HCEC 1CT (cell line): ENCODE measurements around the gene GNG12.

Experiments
- DNase-seq: peaks from one replicate; pipeline ENCODE4 v3.0.0-alpha.2; 2017

The GNG12 gene

GRCh38 chr1:67777440-67777839 lies 55.8 kb downstream of the GNG12 start:
- DNase-seq, result no peak

- no peak for DNase-seq
Measured at GRCh38 chr1:67777016-67777415, 56.3 kb downstream of the GNG12 start.

- DNase-seq, result peak; percentile 47
Measured at GRCh38 chr1:67773462-67773861, 59.8 kb downstream of the GNG12 start.

- DNase-seq, result no peak
Measured at GRCh38 chr1:67771749-67772148, 61.5 kb downstream of the GNG12 start.

GRCh38 chr1:67771152-67771551 lies 62.1 kb downstream of the GNG12 start:
- DNase-seq, result peak; percentile 73

- no peak for DNase-seq
Measured at GRCh38 chr1:67769633-67770256, 63.5 kb downstream of the GNG12 start.

- DNase-seq, result no peak
Measured at GRCh38 chr1:67768480-67768879, 64.8 kb downstream of the GNG12 start.

DNA sequence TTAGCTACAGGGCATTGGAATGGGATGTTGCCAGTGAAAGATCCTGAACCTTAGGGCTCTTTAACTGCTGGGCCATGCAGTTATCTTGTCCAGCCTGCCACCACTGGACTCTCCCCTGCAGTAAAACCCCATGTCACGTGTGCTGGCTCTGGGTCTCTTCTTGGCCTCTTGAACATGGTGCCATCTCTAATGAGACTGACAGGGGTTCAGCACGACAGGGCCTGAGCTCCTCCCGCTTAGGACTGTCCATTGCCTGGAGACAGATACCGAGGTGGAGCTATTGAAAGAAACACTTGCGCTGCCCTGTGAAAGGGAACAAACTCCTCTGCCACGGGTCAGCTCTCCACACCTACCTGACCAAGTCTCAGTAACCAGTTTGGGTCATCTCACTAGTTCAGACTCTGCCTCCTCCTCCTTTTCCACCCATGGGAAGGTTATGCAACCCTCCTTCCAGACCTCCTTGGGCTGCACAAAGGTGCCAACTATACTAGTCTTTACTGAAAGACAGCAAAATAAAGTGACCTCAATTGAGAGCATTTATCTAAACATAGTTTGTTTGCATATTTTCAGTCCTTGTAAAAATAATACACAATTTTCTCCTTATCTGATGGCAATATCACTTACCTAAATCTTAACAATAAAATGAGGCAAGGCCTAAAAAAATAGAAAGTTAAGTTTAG lies 66.0 kb downstream of the GNG12 start:
- no peak for DNase-seq

- peak; percentile 86 for DNase-seq
Measured at GRCh38 chr1:67766141-67766978, 66.9 kb downstream of the GNG12 start.

GRCh38 chr1:67764633-67765032 lies 68.6 kb downstream of the GNG12 start:
- no peak for DNase-seq

DNA sequence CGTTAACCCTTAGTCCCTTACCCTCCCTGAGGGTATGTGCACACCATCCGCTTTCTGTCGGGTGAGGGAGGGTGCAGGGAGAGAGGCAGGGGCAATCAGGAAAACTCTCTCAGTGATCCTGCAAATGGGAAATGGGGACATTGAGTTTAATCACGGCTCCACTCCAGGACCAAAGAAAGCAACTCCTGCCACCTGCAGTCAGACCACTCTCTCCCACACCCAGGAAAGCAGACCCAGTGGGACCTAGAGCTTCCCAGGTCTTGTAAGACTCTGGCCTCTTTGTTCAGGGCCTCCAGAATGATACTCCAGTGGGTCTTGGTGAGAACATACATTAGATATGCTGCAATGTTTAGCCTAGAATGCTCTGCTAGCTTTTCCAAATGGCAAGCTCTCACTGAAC lies 71.5 kb downstream of the GNG12 start:
- DNase-seq, result no peak

DNA sequence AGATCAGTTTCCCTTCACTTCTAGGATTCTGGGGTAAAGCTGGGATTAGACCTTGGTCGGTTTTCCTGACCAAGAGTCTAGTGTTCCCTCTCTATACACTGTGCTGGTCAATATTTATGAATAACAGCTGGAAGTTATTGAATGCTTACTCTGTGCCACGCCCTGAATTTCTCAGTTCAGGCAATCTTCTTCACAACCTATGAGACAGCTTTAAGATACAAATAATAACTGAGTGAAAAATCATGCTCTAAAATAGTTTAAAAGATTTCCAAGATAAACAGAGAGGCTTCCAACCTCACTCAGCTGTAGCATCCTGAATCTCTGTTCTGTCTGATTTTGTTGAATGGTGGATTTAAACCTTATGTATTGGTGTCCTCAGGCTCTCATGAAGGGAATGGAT lies 72.2 kb downstream of the GNG12 start:
- DNase-seq, result no peak

- DNase-seq, result peak; percentile 60
Measured at GRCh38 chr1:67760030-67760821, 73.0 kb downstream of the GNG12 start.

DNA sequence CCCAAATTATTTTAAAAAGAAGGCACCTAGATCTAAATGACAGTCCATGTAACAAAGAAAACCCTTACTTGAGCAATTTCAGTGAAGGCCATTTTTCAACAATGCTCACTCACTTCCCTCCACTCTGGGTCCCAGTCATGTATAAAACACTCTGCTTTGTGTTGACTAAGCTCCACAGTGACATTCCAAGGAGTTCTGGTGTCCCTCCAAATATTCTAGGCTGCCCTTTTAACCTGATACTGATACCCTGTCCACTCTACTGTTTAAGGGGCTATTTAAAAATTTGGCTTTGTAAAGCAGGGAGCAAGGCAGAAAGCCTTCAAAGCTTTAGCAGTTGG lies 73.6 kb downstream of the GNG12 start:
- peak; percentile 51 for DNase-seq

- no peak for DNase-seq
Measured at GRCh38 chr1:67759066-67759465, 74.2 kb downstream of the GNG12 start.

DNA sequence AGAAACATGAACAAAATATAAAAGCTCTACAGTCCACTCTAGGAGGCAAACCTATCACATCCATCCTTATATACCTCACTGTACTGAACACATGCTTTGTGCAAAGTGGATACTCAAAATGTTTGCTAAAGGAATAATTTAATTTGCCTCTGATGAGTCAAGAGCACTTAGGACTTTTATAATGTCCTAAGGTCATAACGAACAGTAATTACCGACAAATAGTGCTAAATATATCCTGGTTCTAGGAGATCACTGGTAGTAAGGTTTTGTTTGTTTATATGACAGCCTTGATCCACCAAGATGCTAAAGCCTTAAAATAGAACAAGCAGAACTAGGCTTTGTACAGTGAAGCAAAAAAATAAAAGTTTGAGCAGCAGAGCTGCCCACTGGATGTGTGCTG lies 77.6 kb downstream of the GNG12 start:
- DNase-seq, result no peak

DNA sequence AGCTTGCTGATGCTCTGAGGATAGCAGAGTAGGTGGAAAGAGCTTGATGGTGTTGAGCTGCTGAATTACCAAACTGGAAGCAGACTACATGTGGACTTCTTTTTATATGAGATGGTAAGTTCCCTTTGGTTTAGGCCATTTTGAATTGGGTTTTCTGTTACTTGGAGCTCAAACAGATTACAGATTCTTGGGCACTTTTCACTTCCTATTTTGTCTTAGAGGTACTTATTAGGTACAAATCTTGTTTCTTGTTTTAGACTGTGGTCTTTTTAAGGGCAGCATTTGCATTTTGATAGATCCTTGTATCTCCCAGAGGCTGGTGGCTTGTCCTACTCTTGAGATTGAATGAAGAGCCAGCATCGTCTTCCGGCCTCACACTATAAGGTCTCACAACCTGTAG lies 78.1 kb downstream of the GNG12 start:
- no peak for DNase-seq

- no peak for DNase-seq
Measured at GRCh38 chr1:67754526-67754920, 78.7 kb downstream of the GNG12 start.

DNA sequence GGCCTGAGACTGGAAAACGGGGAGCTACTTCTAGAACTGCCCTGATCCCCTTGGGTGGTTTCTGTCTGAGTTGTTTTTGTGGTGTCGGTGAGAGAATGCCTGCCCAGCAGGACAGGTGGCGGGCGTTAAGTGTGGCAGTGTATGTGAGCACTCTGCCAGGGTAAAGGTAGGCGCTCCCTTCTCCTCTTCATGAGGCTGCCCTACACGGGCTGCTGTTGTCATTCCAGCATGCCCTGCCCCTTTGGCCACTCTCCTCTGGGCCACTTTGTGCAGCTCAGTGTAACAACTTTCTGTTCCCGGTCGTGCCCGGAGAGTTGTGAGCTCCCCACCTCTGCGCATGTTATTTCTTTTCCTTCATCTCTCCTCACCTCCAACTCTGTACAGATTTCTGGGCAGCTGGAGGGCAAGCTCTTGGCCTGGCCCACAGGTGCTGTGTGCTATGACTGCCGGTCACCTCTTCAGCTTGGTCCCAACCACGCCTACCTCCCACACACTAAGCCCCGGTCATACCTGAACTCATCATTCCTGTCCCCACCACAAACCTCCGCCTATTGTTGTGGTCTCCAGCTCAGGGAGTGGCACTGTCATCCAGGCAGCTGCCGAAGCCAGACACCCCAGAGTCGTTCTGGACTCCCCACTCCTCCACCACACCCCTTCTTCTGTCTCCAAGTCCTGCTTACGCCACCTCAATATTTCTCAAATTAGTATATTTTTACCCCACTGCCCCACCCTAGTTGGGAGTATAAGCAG lies 79.3 kb downstream of the GNG12 start:
- no peak for DNase-seq

DNA sequence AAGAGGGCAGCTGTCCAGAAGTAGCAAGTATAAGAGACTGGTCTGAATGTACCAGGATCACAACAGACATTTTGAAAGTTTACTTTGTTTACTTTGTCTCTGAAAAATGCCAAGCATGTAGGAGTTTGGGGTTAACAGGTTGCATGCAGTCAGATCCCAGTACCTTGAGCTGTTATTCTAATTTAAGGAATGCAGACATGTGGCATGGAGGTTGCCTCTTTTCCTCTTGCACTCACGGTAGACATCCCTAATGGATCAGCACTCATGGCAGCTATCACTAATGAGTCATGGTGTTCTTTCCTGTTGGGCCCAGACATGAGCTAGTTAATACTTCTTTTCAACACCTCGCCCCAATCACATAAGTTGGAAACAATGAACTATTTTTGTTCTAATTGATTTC lies 81.0 kb downstream of the GNG12 start:
- DNase-seq, result peak; percentile 29

GRCh38 chr1:67750691-67751054 lies 82.6 kb downstream of the GNG12 start:
- DNase-seq, result no peak

- peak; percentile 90 for DNase-seq
Measured at GRCh38 chr1:67749844-67750690, 83.2 kb downstream of the GNG12 start.
